ENCODE measurements around the gene CR1. TPM values are rescaled to one million over a fixed set of nuclear protein-coding genes. Genes with fewer than 3 reads are reported as not detected.
"Not testable (repeated sequence)": the region's sequence is repeated elsewhere in the genome, so short reads cannot be mapped to it uniquely, and the experiment has no call there.

CR1 gene
- total RNA-seq, 4 donors from 2014 or later = 0.49 to 1.6 (median 0.67) TPM

- TF ChIP-seq CTCF (IDR thresholded peaks at IDR 0.05) = no peak
- TF ChIP-seq POLR2A (IDR thresholded peaks at IDR 0.05) = no peak
- 92% methylated on average over 7 of the region's 7 CpGs for WGBS, 2 donors
- intact Hi-C loops (cut with DNase I; ENCODE audit: low total_unique reads) = no loop called here
- no peak for DNase-seq (ENCODE audit: low spot score in 2 of 2)
- H3K4me3 ChIP-seq (ENCODE audit: low read depth, poor library complexity, severe bottlenecking) = no peak overlapping the region
Observed at GRCh38 chr1:207605444-207606361, 109.7 kb downstream of the CR1 start.

- H3K4me3 ChIP-seq (ENCODE audit: low read depth, poor library complexity, severe bottlenecking) = no peak overlapping the region
- intact Hi-C loops (cut with DNase I; ENCODE audit: low total_unique reads) = no loop called here
- no peak for DNase-seq (ENCODE audit: low spot score in 2 of 2)
- 56 to 67% methylated on average over 2 of the region's 2 CpGs for WGBS, 2 donors
- TF ChIP-seq POLR2A (IDR thresholded peaks at IDR 0.05) (no peak), CTCF (IDR thresholded peaks at IDR 0.05) (no peak)
Observed at GRCh38 chr1:207606362-207606755, 110.4 kb downstream of the CR1 start.

- TF ChIP-seq CTCF (IDR thresholded peaks at IDR 0.05) (no peak), POLR2A (IDR thresholded peaks at IDR 0.05) (no peak)
- 86 to 91% methylated on average over 9 to 10 of the region's 11 CpGs for WGBS, 2 donors
- intact Hi-C loops (cut with DNase I; ENCODE audit: low total_unique reads) = no loop called here
- H3K4me3 ChIP-seq (ENCODE audit: low read depth, poor library complexity, severe bottlenecking) = no peak overlapping the region
- DNase-seq (ENCODE audit: low spot score in 2 of 2) = no peak
Observed at GRCh38 chr1:207612762-207613161, 116.8 kb downstream of the CR1 start.

- no peak for DNase-seq (ENCODE audit: low spot score in 2 of 2)
- intact Hi-C loops (cut with DNase I; ENCODE audit: low total_unique reads) = no loop called here
- H3K4me3 ChIP-seq (ENCODE audit: low read depth, poor library complexity, severe bottlenecking) = no peak overlapping the region
- TF ChIP-seq POLR2A (IDR thresholded peaks at IDR 0.05) (no peak), CTCF (IDR thresholded peaks at IDR 0.05) (no peak)
- 51 to 52% methylated on average over 7 of the region's 7 CpGs for WGBS, 2 donors
Observed at GRCh38 chr1:207619871-207620542, 124.0 kb downstream of the CR1 start.

GRCh38 chr1:207620543-207620893, 124.6 kb downstream of the CR1 start:
- WGBS, 2 donors = 87 to 90% methylated on average over 2 of the region's 2 CpGs
- intact Hi-C loops (cut with DNase I; ENCODE audit: low total_unique reads) = no loop called here
- DNase-seq (ENCODE audit: low spot score in 2 of 2) = no peak
- H3K4me3 ChIP-seq (ENCODE audit: low read depth, poor library complexity, severe bottlenecking) = no peak overlapping the region
- TF ChIP-seq CTCF (IDR thresholded peaks at IDR 0.05) (no peak), POLR2A (IDR thresholded peaks at IDR 0.05) (no peak)

- DNase-seq (ENCODE audit: low spot score in 2 of 2); intact Hi-C loops (cut with DNase I; ENCODE audit: low total_unique reads); H3K4me3 ChIP-seq (ENCODE audit: low read depth, poor library complexity, severe bottlenecking): not testable (repeated sequence)
- WGBS, 2 donors = 83 to 89% methylated on average over 1 of the region's 1 CpG
Observed at GRCh38 chr1:207625504-207626071, 129.6 kb downstream of the CR1 start.
